GM12801 (cell line): Measurements from ENCODE around the gene PNPLA8.

Source experiments
- CTCF ChIP-seq: IDR thresholded peaks from one replicate; pipeline ENCODE4 v1.5.1; 2011; ENCODE audit warnings: control low read depth; ENCODE audit not compliant: insufficient read length; ENCODE audit errors: extremely low read depth

The PNPLA8 gene

DNA sequence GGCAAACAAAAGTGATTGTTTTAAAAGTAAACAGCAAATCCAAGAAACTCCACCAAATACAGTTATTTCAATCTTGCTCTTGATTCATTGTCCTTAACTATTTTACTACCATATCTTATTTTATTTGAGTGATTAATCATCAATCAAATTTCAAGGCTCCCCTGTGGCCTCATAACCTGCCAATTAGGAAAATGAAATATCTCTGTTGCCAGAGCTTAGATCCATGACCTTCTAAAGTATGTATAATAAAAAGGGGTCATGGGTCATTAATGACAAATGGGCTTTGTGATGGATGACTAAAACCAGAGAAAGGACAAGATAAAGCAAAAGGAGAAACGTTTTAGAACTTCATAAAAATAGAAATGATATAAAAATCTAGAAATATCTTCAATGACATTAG lies 98.2 kb downstream of the PNPLA8 start:
- no peak for TF ChIP-seq CTCF

- no peak for TF ChIP-seq CTCF
Measured at GRCh38 chr7:108425714-108426275, 100.1 kb downstream of the PNPLA8 start.

- no peak for TF ChIP-seq CTCF
Measured at GRCh38 chr7:108424013-108424412, 101.9 kb downstream of the PNPLA8 start.

- TF ChIP-seq CTCF = no peak
Measured at GRCh38 chr7:108423089-108423989, 102.6 kb downstream of the PNPLA8 start.

DNA sequence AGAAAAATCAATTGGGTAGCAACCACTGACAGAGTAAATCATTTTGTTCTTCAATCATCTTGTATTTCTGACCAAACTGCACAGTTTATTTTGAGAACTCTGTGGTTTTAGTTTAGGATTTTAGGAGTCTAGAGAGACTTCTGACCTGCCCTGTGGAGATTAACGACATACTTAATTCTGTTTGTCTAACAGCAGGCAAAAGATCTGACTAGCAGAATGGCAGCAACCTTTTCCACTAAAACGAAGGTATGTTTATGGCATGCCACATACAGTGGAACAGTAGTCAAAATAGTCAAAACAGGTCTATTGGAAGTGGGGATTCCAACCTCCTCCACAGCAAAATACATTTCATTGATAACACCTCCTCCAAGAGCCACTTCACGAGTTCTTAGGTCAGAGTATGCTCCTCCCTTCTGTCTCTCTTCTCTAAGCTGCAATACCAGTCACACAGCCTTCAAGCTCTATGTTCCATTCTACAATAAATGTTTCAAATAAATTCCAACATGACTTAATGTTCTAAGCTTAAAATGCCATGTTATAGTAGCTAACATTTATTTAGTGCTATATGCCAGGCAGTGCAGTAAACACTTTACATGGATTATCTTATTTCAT lies 104.1 kb downstream of the PNPLA8 start:
- TF ChIP-seq CTCF = no peak
